Measurements from ENCODE around the gene NFATC1.

DNA sequence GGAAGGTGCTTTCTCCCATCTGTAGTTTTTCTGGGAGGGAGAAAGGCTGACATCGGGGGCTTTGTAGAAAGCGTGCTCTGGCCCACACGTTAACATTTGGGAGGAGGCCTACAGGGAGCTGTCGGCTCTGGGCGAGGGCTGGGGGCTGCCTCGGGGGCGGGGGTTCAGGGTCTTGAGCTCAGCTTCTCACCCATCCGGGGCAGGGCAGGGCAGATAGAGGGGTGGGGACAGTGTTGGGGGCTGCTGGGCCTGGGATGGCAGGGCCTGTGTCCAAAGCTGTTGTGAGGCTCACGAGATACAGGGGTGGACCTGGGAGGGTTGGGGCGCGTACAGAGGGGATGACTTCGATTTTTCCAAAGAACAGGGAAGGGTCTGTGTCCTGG is 27.0 kb downstream of the NFATC1 start:
- TF ChIP-seq POLR2A (IDR thresholded peaks at IDR 0.05) (no peak), EP300 (IDR thresholded peaks at IDR 0.05) (no peak), POLR2AphosphoS5 (IDR thresholded peaks at IDR 0.05) (no peak)
- TF ChIP-seq, protein P1, sequence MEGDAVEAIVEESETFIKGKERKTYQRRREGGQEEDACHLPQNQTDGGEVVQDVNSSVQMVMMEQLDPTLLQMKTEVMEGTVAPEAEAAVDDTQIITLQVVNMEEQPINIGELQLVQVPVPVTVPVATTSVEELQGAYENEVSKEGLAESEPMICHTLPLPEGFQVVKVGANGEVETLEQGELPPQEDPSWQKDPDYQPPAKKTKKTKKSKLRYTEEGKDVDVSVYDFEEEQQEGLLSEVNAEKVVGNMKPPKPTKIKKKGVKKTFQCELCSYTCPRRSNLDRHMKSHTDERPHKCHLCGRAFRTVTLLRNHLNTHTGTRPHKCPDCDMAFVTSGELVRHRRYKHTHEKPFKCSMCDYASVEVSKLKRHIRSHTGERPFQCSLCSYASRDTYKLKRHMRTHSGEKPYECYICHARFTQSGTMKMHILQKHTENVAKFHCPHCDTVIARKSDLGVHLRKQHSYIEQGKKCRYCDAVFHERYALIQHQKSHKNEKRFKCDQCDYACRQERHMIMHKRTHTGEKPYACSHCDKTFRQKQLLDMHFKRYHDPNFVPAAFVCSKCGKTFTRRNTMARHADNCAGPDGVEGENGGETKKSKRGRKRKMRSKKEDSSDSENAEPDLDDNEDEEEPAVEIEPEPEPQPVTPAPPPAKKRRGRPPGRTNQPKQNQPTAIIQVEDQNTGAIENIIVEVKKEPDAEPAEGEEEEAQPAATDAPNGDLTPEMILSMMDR (IDR thresholded peaks at IDR 0.05): no peak

Measured in suprapubic skin (tissue), 4 donors.